GM18502 (cell line): ENCODE data around the gene OAS3.

Experiments used
- ATAC-seq: cut with Tn5 transposase; IDR thresholded peaks from one replicate; pipeline ENCODE4 v1.9.1; 2021; ENCODE audit warnings: mild to moderate bottlenecking; ENCODE audit not compliant: unreplicated experiment, poor library complexity

OAS3 gene

GRCh38 chr12:113006641-113007040 is 68.4 kb downstream of the OAS3 start:
- no peak for ATAC-seq

- ATAC-seq = no peak
Observed at GRCh38 chr12:113007166-113007565, 68.9 kb downstream of the OAS3 start.

DNA sequence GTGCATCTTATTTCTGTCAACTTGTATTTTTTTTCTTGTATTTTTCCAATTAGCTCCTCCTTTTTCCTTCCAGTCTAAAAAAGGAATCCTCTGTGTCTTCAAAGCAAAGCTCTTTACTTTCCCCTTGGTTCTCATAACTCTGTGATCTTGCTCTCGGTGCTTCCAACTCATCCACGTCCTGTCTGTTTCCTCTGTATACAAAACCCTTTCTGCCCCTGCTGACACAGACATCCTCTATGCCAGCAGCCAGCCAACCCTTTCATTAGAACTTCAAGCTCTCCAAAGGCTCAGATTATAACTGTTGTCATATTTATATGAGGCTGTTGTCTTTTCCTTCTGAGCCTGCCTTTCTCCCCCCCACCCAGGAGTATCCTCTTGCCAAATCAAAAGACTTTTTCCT is 72.4 kb downstream of the OAS3 start:
- ATAC-seq = no peak

- ATAC-seq = no peak
Observed at GRCh38 chr12:113014565-113014964, 76.3 kb downstream of the OAS3 start.

DNA sequence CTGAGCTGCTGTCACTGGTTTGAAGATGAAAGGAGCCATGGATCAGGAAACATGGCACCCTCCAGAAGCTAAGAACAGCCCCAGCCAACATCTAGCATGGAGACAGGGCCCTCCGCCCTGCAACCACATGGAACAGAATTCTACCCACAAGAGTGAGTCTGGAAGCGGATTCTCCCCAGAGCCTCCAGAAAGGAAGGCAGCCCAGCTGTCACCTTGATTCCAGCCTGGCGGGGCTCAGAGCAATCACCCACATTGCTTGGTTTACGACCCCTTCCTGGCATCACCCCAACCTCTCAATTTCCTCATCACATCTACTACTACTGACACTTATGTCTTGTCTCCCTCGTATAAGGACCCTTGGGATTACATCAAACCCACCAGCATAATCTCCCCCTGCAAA is 78.5 kb downstream of the OAS3 start:
- ATAC-seq = no peak

GRCh38 chr12:113019025-113019424 is 80.8 kb downstream of the OAS3 start:
- ATAC-seq = no peak

DNA sequence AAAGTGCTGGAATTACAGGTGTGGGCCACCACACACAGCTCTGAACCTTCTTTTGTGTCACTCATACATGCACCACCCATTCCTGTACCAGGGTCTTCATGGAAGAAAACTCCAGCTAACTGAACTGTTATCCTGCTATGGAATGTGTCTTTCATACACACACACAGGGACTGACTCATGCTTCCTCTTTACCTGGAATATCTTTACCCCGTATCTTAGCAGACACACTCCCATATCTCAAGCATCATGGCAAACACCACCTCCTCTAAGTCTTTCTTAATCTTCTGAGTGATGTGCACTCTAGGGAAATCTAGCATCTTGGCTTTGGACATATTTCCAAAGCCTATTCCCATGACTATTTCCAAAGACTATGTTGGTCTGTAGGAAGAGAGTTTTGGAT is 83.2 kb downstream of the OAS3 start:
- no peak for ATAC-seq
